ENCODE data around the gene LYST. TPM values are rescaled to one million over a fixed set of nuclear protein-coding genes. Genes with fewer than 3 reads are reported as not detected.

The LYST gene
- total and polyA plus RNA-seq, 2 of the 4 experiments (the other 2 are of a cell fraction), result 2.2 to 7.2 TPM

DNA sequence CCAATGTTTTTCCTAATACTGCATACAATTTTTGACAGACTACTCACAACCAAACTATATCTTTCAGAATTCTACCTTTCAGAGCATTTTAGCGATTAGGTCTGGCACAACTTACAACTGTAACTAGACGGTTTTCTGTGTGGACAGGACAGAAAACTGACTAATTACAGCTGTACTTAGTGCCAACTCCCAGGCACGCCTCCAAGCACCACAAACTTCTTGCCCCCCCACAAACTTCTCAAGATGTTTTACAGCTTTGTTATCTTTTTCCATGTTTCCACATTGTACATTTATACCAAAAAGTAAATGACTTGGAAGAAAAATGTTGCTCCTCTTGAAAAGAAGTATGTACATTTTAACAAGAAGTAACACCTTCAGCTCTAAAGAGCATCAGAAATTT is 13.8 kb downstream of the LYST start:
- no TSS peak for BruUV-seq (replicated peaks)
- H2AK9ac ChIP-seq (replicated peaks; ENCODE audit: low read depth, low read length, poor library complexity), result no peak overlapping the region
- no peak overlapping the region for H2BK15ac ChIP-seq (ENCODE audit: low read depth, low read length)
- H2AK5ac ChIP-seq (ENCODE audit: low read depth, low read length), result no peak overlapping the region
- peaks cover 2 to 17% of the 10 kb centered on the region in 2 experiments; a peak in 3 of 4 replicates for H3K79me1 ChIP-seq (ENCODE audit: low read depth in 1 of 2, low read length in 2 of 2)
- no peak overlapping the region for H2BK120ac ChIP-seq (ENCODE audit: low read depth, low read length)
- no peak overlapping the region for H3K4ac ChIP-seq (ENCODE audit: low read depth, low read length)
- H3K56ac ChIP-seq (ENCODE audit: extremely low read depth, insufficient read depth, low read length), result no peak overlapping the region
- H2AFZ ChIP-seq (replicated peaks; ENCODE audit: low read length, poor library complexity), result no peak overlapping the region
- no peak overlapping the region for H3K4me2 ChIP-seq (ENCODE audit: low read depth, low read length)
- dilution Hi-C loops (cut with HindIII; ENCODE audit: low sequenced_read_pairs, unreplicated experiment), result no loop called here
- H3K4me3 ChIP-seq (ENCODE audit: insufficient read depth, low read depth, low read length), result no peak overlapping the region
- H2BK5ac ChIP-seq (ENCODE audit: low read depth, low read length, poor library complexity, severe bottlenecking), result no peak overlapping the region
- in situ Hi-C loops (cut with MboI; ENCODE audit: low sequenced_read_pairs), result no loop called here
- no peak overlapping the region for H4K91ac ChIP-seq (ENCODE audit: insufficient read depth, low read depth, low read length)
- H3K27me3 ChIP-seq (ENCODE audit: control insufficient read depth, insufficient read depth, low read length), result no peaks in the 10 kb centered on the region
- ATAC-seq (ENCODE audit: low read depth), result no peak
- H4K8ac ChIP-seq (ENCODE audit: low read depth in 2 of 2, low read length in 2 of 2), result no peak overlapping the region
- no peak for TF ChIP-seq POLR2A (IDR thresholded peaks at IDR 0.05; ENCODE audit: low read depth, low read length)
- no peak for TF ChIP-seq BHLHE40 (IDR thresholded peaks at IDR 0.05; ENCODE audit: low read depth, low read length)
- TF ChIP-seq ELK1 (IDR thresholded peaks at IDR 0.05; ENCODE audit: borderline replicate concordance, low read depth, low read length), result no peak
- TF ChIP-seq CTCF (conservative IDR thresholded peaks at IDR 0.05; ENCODE audit: low read depth, low read length), result no peak
- no peak for TF ChIP-seq NFE2L2 (IDR thresholded peaks at IDR 0.05; ENCODE audit: low read depth, low read length)
- no peak overlapping the region for H3K14ac ChIP-seq (replicated peaks; ENCODE audit: low read depth, low read length)
- no peaks in the 10 kb centered on the region for H3K36me3 ChIP-seq (ENCODE audit: control insufficient read depth, insufficient read depth, low read length)
- H2BK20ac ChIP-seq (ENCODE audit: low read depth, low read length), result no peak overlapping the region
- no peak overlapping the region for H3K18ac ChIP-seq (ENCODE audit: low read depth, low read length)
- DNase-seq, result no peak
- peaks cover 5% of the 10 kb centered on the region; the same call in 1 of the 2 replicates for H4K20me1 ChIP-seq (ENCODE audit: insufficient read depth, low read length)
- H3K23ac ChIP-seq (ENCODE audit: low read depth, low read length), result no peak overlapping the region
- no peak overlapping the region for H3K27ac ChIP-seq (ENCODE audit: insufficient read depth, low read length)
- CTCF ChIA-PET, result interaction anchor here (0.9 to 1.8 kb wide), 5 partner anchors 9 to 119 kb away, joined by 3 to 6 read pairs (median 3); no protein-coding TSS in a partner anchor
- H3K9me1 ChIP-seq (ENCODE audit: insufficient read depth, low read length), result no peaks in the 10 kb centered on the region
- intact Hi-C loops (cut with micrococcal nuclease), result no loop called here
- 71% methylated on average over 2 of the region's 3 CpGs; no CpG with 5 or more reads in 1 of the 2 experiments for WGBS, 2 experiments (ENCODE audit: extremely low coverage in 2 of 2, insufficient read length in 1 of 2)
- no peak overlapping the region for H4K5ac ChIP-seq (ENCODE audit: low read depth, low read length)
- H3K9me3 ChIP-seq (ENCODE audit: control insufficient read depth, insufficient read depth, low read length), result no peaks in the 10 kb centered on the region
- H3K9ac ChIP-seq (ENCODE audit: low read depth, low read length), result no peak overlapping the region
- H3K4me1 ChIP-seq (ENCODE audit: control insufficient read depth, insufficient read depth, low read length), result no peaks in the 10 kb centered on the region
- POLR2A ChIA-PET (ENCODE audit: unreplicated experiment), result no interaction called here

Data from IMR-90 (cell line).